Choroid plexus epithelial cell (primary cell): ENCODE data around the gene COL17A1.

Experiments
- DNase-seq: peaks from one replicate; pipeline ENCODE4 v3.0.0-alpha.2; 2010; ENCODE audit warnings: low read depth
- H3K4me3 ChIP-seq: 2 replicates; pipeline ENCODE4 v1.5.1; 2011; ENCODE audit warnings: low read depth, mild to moderate bottlenecking, control low read depth, low read length, moderate library complexity
- CTCF ChIP-seq: conservative IDR thresholded peaks from 2 replicates; pipeline ENCODE4 v1.5.1; 2011; ENCODE audit warnings: low read depth, mild to moderate bottlenecking, control low read depth, inconsistent platforms, low read length, moderate library complexity

The COL17A1 gene

GRCh38 chr10:104046651-104047050 is 39.0 kb downstream of the COL17A1 start:
- H3K4me3 ChIP-seq: no peak overlapping the region
- TF ChIP-seq CTCF: no peak
- no peak for DNase-seq

- H3K4me3 ChIP-seq: no peak overlapping the region
- peak; percentile 91 for DNase-seq
- peak; percentile 93 for TF ChIP-seq CTCF
These were observed 40.3 kb downstream of the COL17A1 start for GRCh38 chr10:104045151-104046089.

GRCh38 chr10:104043854-104044253 is 41.8 kb downstream of the COL17A1 start:
- no peak for DNase-seq
- H3K4me3 ChIP-seq: no peak overlapping the region
- TF ChIP-seq CTCF: no peak

DNA sequence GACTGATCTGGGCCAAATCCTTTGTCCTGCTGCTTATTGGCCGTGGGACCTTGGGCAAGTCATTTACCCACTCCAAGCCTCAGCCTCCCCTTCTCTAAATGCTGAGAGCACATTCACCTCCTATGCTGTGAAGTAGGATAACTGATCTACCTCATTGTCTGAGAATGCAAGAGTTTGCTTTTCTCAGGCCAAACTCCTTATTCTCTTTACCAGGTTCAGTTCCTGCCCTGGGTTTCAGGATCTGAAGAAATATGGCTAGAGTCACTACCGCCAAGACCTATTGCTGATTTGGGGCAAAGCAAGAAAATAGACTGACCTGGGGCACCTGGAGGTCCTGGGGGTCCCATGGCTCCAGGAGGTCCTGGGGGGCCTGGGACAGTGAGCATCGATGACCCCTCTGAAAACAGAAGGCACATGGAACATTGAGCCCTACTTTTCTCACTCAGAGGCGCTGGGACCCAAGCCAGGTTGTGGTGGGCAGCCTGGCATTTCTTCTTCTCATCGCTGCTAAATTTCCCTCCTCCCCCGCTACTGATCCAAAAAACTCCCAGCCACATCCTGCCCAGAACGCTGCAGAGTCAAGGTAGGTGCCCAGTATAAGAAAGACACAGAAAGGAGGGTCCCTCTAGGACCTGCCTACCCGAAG is 42.4 kb downstream of the COL17A1 start:
- no peak overlapping the region for H3K4me3 ChIP-seq
- TF ChIP-seq CTCF: no peak
- DNase-seq: peak; percentile 25

DNA sequence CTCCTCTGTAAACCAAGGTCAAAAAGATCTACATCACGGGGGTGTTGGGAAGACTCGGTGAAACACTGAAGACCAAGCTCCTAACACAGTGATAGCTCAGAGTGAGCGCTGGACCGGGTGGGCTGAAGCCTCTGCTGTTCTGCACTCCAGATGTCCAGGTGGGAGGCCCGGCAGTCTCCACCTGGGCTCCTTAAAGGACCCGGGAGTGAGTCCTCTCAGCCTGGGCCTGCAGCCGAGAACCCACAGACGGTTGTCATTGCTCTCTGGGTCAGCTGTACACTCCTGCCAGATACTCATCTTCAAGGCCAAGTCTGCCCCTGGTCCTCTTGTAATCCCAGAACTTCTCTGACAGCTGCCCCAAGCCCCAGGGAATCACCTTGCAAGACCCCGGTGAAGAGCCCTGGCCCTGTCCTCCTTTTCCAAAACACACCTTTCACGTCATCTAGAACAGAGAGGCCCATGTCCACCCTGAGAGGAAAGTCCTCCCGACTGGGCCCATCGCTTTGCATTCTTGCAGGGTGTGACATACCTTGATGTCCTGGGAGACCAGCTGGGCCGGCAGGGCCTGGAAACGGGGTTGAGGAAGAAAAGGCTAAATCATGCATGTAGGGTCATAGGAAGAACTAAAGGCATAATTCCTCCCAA is 43.7 kb downstream of the COL17A1 start:
- TF ChIP-seq CTCF: no peak

DNA sequence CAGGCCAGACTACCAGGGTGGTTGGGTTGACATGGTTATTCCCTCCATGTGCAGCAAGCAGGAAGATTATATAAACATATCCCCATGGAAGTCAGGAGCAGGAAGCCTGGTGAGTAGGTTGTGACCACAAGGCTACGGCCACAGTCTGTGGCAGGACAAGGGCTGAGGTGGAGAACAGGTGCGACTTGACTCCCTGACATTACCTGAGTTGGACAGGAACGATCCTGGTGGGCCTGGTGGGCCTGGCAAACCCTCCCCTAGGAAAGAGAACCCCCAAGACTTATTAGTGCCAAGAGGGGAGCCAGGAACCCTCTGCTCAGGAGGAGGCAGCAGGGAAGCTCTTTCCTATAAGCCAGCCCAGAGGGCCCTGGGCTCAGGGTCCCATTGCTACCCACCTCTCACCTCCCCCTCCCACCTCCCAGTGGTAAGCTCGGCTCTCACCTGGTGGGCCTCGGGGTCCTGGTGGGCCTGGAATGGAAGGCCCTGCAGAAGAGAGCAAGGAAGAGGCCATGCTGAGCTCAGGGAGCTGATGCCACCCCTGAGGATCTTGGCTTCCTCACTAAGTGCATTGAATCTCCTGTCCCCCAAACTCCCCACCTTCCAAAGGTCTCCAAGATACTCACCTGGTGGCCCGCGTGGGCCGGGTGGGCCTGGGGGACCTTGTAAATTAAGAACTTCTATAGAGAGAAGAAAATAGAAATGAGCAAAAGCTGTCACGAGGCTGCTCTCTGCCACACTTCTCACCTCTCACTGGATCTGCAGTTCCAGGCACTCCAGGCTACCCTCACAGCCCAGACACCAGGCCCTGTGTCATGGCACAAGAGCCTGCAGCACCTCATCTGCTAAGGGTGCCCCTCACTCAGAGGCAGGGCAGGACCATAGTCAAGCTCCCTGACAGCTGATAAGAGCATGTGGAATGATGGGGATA is 44.6 kb downstream of the COL17A1 start:
- no peak for DNase-seq
- TF ChIP-seq CTCF: no peak
- no peak overlapping the region for H3K4me3 ChIP-seq

More for the DNA sequence above, 43.7 kb downstream of the COL17A1 start:
- no peak for DNase-seq
- no peak overlapping the region for H3K4me3 ChIP-seq
